CD14-positive monocyte (primary cell): ENCODE measurements around the gene CUEDC1. TPM values are rescaled to one million over a fixed set of nuclear protein-coding genes. Genes with fewer than 3 reads are reported as not detected.

Experiments
- DNase-seq, 3 donors: peaks; one replicate each; pipeline ENCODE4 v3.0.0-alpha.2; 2011 to 2022
- H2AFZ ChIP-seq: 2 replicates; pipeline ENCODE4 v1.6.0; 2012; ENCODE audit warnings: mild to moderate bottlenecking, low read depth, low read length, inconsistent platforms; ENCODE audit not compliant: insufficient read depth, poor library complexity, severe bottlenecking
- H3K27ac ChIP-seq, 2 donors: 1 replicate in 1 of 2; 2 replicates in 1 of 2; pipeline ENCODE4 v1.5.1; 2012 to 2013; ENCODE audit warnings: low read length in 2 of 2, control low read depth in 1 of 2, inconsistent platforms in 1 of 2, low read depth in 1 of 2, mild to moderate bottlenecking in 1 of 2
- H3K27me3 ChIP-seq, 2 donors: one replicate each; pipeline versions ENCODE4 v1.6.0 to v1.6.1; 2011 to 2013; ENCODE audit warnings: low read length in 2 of 2; ENCODE audit not compliant: control insufficient read depth in 2 of 2, insufficient read depth in 2 of 2
- H3K36me3 ChIP-seq, 2 donors: replicated peaks in 1 of 2; 1 replicate in 1 of 2; 2 replicates in 1 of 2; pipeline versions ENCODE4 v1.5.1 to v1.6.1; 2012 to 2013; ENCODE audit warnings: low read length in 2 of 2, control low read depth in 1 of 2, inconsistent platforms in 1 of 2, mild to moderate bottlenecking in 1 of 2; ENCODE audit not compliant: insufficient read depth in 2 of 2, control insufficient read depth in 1 of 2
- H3K4me1 ChIP-seq, 2 donors: 1 replicate in 1 of 2; 2 replicates in 1 of 2; pipeline versions ENCODE4 v1.5.1 to v1.6.1; 2012 to 2013; ENCODE audit warnings: low read length in 2 of 2, control low read depth in 1 of 2, inconsistent platforms in 1 of 2, mild to moderate bottlenecking in 1 of 2, moderate library complexity in 1 of 2; ENCODE audit not compliant: insufficient read depth in 2 of 2, control insufficient read depth in 1 of 2
- H3K4me2 ChIP-seq: replicated peaks from 2 replicates; pipeline ENCODE3; 2012; ENCODE audit warnings: low read length, moderate library complexity, mild to moderate bottlenecking; ENCODE audit not compliant: poor library complexity, severe bottlenecking; ENCODE audit errors: extremely low read depth
- H3K4me3 ChIP-seq, 3 experiments: fragments of 200-600 bp in 1 of 3; sonication (generic) in 1 of 3; replicated peaks in 1 of 3; 1 replicate in 2 of 3; 2 replicates in 1 of 3; pipeline ENCODE4 v1.5.1; 2011 to 2013; ENCODE audit warnings: low read length in 3 of 3, mild to moderate bottlenecking in 3 of 3, control low read depth in 2 of 3, low read depth in 2 of 3, inconsistent platforms in 1 of 3, moderate library complexity in 1 of 3
- H3K79me2 ChIP-seq: 2 replicates; pipeline ENCODE4 v1.6.0; 2012; ENCODE audit warnings: mild to moderate bottlenecking, control low read depth, inconsistent platforms, low read length, moderate library complexity; ENCODE audit not compliant: insufficient read depth
- H3K9ac ChIP-seq: 2 replicates; pipeline ENCODE4 v1.6.0; 2017; ENCODE audit warnings: low read length, mild to moderate bottlenecking; ENCODE audit not compliant: insufficient read depth, poor library complexity, severe bottlenecking
- H3K9me3 ChIP-seq, 2 donors: replicated peaks in 1 of 2; 1 replicate in 1 of 2; 2 replicates in 1 of 2; pipeline versions ENCODE4 v1.5.1 to v1.6.1; 2012 to 2013; ENCODE audit warnings: low read length in 2 of 2, control low read depth in 1 of 2; ENCODE audit not compliant: control insufficient read depth in 1 of 2, insufficient read depth in 1 of 2
- H4K20me1 ChIP-seq: 2 replicates; pipeline ENCODE4 v1.6.0; 2012; ENCODE audit warnings: mild to moderate bottlenecking, low read length, control low read depth, moderate library complexity; ENCODE audit not compliant: insufficient read depth
- H3K27ac Mint-ChIP-seq, 7 donors: one replicate each; pipeline ENCODE4 v1.8.0; 2020; ENCODE audit warnings: mild to moderate bottlenecking in 7 of 7, mixed read lengths in 7 of 7, moderate library complexity in 6 of 7, inconsistent platforms in 2 of 7
- H3K27me3 Mint-ChIP-seq, 3 donors: one replicate each; pipeline ENCODE4 v1.8.0; 2021 to 2022; ENCODE audit warnings: low read depth in 3 of 3, mild to moderate bottlenecking in 3 of 3, mixed read lengths in 3 of 3, moderate library complexity in 3 of 3, inconsistent platforms in 1 of 3
- H3K36me3 Mint-ChIP-seq, 2 donors: one replicate each; pipeline ENCODE4 v1.8.0; 2020; ENCODE audit warnings: mixed read lengths in 2 of 2, inconsistent platforms in 1 of 2, mild to moderate bottlenecking in 1 of 2
- H3K4me1 Mint-ChIP-seq: one replicate; pipeline ENCODE4 v1.8.0; 2020; ENCODE audit warnings: mild to moderate bottlenecking, mixed read lengths
- H3K4me3 Mint-ChIP-seq, 2 donors: one replicate each; pipeline ENCODE4 v1.8.0; 2020; ENCODE audit warnings: mild to moderate bottlenecking in 2 of 2, mixed read lengths in 2 of 2, moderate library complexity in 1 of 2
- H3K9me3 Mint-ChIP-seq, 7 donors: one replicate each; pipeline ENCODE4 v1.8.0; 2020 to 2022; ENCODE audit warnings: mixed read lengths in 7 of 7, mild to moderate bottlenecking in 6 of 7, moderate library complexity in 6 of 7, inconsistent platforms in 2 of 7
- CTCF ChIP-seq: fragments of 200-600 bp; IDR thresholded peaks from one replicate; pipeline ENCODE4 v1.8.0; 2022; ENCODE audit warnings: antibody characterized with exemption, mild to moderate bottlenecking
- WGBS: methylation state at CpG from one replicate; pipeline ENCODE4 v1.1.5; 2013; ENCODE audit warnings: missing lambda C conversion rate; ENCODE audit not compliant: insufficient coverage; 5-methylcytosine and 5-hydroxymethylcytosine counted together
- intact Hi-C, 2 donors: fragments of 100-400 bp; cut with micrococcal nuclease; formaldehyde crosslinking; loops; one replicate each; pipeline versions ENCODE4 v1.15.0 to v1.15.1; 2023
- polyA plus RNA-seq, 3 donors: library from polyadenylated mRNA; depleted of rRNA in 1 of 3; unstranded in 2 of 3; stranded (reverse) in 1 of 3; fragments of 300-500 nt in 2 of 3; fragments of >200 nt in 1 of 3; fragmentation: Illumina TruSeq in 2 of 3; gene quantifications; 1 replicate in 2 of 3; 2 replicates in 1 of 3; pipeline ENCODE4 v1.2.3, GENCODE V29; 2012 to 2021

CUEDC1 gene
- polyA plus RNA-seq, 3 donors, result 4.2 to 31.0 (median 4.3) TPM

GRCh38 chr17:57920916-57921703 is 34.1 kb downstream of the CUEDC1 start:
- peaks cover 0 to 3% (median 3%) of the 10 kb centered on the region in 3 donors for H3K27me3 Mint-ChIP-seq
- no peaks in the 10 kb centered on the region for H3K9me3 Mint-ChIP-seq
- intact Hi-C loops, result no loop called here
- WGBS, result 49% methylated on average over 6 of the region's 13 CpGs
- H2AFZ ChIP-seq, result no peak overlapping the region
- H3K4me3 ChIP-seq, result no peak overlapping the region
- peaks cover 11 to 19% of the 10 kb centered on the region in 2 donors for H3K36me3 Mint-ChIP-seq
- no peaks in the 10 kb centered on the region for H3K9me3 ChIP-seq
- H3K4me2 ChIP-seq, result no peak overlapping the region
- DNase-seq, result no peak
- no peak overlapping the region for H3K27ac ChIP-seq
- H3K27me3 ChIP-seq, result no peaks in the 10 kb centered on the region
- no peaks in the 10 kb centered on the region for H3K4me1 ChIP-seq
- H3K9ac ChIP-seq, result no peak overlapping the region
- H3K27ac Mint-ChIP-seq, result no peak overlapping the region
- no peaks in the 10 kb centered on the region for H3K79me2 ChIP-seq
- H3K4me1 Mint-ChIP-seq, result peaks cover 12% of the 10 kb centered on the region
- H3K36me3 ChIP-seq, result peaks cover 0 to 3% of the 10 kb centered on the region in 2 donors
- TF ChIP-seq CTCF, result no peak
- peaks cover 19% of the 10 kb centered on the region for H4K20me1 ChIP-seq
- peak overlapping the region in 1 of 2 donors; percentile 2 for H3K4me3 Mint-ChIP-seq

- no peak overlapping the region for H2AFZ ChIP-seq
- no peak overlapping the region for H3K4me3 ChIP-seq
- no peaks in the 10 kb centered on the region for H3K9me3 ChIP-seq
- 98% methylated on average over 4 of the region's 5 CpGs for WGBS
- H3K27me3 ChIP-seq, result no peaks in the 10 kb centered on the region
- peaks cover 0 to 3% of the 10 kb centered on the region in 2 donors for H3K36me3 ChIP-seq
- H3K4me2 ChIP-seq, result no peak overlapping the region
- H3K27ac ChIP-seq, result no peak overlapping the region
- Mint-ChIP-seq H3K4me3 (no peak overlapping the region), H3K9me3 (no peaks in the 10 kb centered on the region), H3K4me1 (peaks cover 12% of the 10 kb centered on the region), H3K27me3 (peaks cover 0 to 3% (median 1%) of the 10 kb centered on the region in 3 donors), H3K27ac (no peak overlapping the region), H3K36me3 (peaks cover 10 to 16% of the 10 kb centered on the region in 2 donors)
- no peak for DNase-seq
- H4K20me1 ChIP-seq, result peaks cover 12% of the 10 kb centered on the region
- intact Hi-C loops, result no loop called here
- H3K79me2 ChIP-seq, result no peaks in the 10 kb centered on the region
- H3K4me1 ChIP-seq, result no peaks in the 10 kb centered on the region
- no peak for TF ChIP-seq CTCF
- H3K9ac ChIP-seq, result no peak overlapping the region
Measured at GRCh38 chr17:57919918-57920317, 35.3 kb downstream of the CUEDC1 start.
